HS-27A (cell line): ENCODE data around the gene ODAD3.

Experiments used
- DNase-seq: peaks from one replicate; pipeline ENCODE4 v3.0.0-alpha.2; 2012; ENCODE audit warnings: low read depth, missing footprints

The ODAD3 gene

GRCh38 chr19:11375143-11375948 is 59.6 kb downstream of the ODAD3 start:
- no peak for DNase-seq

GRCh38 chr19:11374433-11375142 is 60.3 kb downstream of the ODAD3 start, which contains the start of gene SWSAP1:
SWSAP1 (plus strand) TSS chr19:11374666; CDS start chr19:11374681, 15 bp downstream.
- peak; percentile 95 for DNase-seq

- DNase-seq = no peak
Measured at GRCh38 chr19:11373885-11374432, 61.0 kb downstream of the ODAD3 start.

GRCh38 chr19:11373166-11373884 is 61.6 kb downstream of the ODAD3 start:
- DNase-seq = no peak

GRCh38 chr19:11370744-11371143 is 64.2 kb downstream of the ODAD3 start:
- no peak for DNase-seq
